HFFc6 (cell line): ENCODE measurements around the gene THAP11. TPM values are rescaled to one million over a fixed set of nuclear protein-coding genes. Genes with fewer than 3 reads are reported as not detected.

Source experiments
- DNase-seq: peaks from one replicate; pipeline ENCODE4 v3.0.0-alpha.2; 2018
- H3K27ac Mint-ChIP-seq: 2 replicates; pipeline ENCODE4 v1.8.0; 2020; ENCODE audit warnings: mild to moderate bottlenecking, mixed read lengths
- H3K27me3 Mint-ChIP-seq: 2 replicates; pipeline ENCODE4 v1.8.0; 2021; ENCODE audit warnings: mild to moderate bottlenecking, moderate library complexity, mixed read lengths; ENCODE audit not compliant: insufficient read depth
- H3K36me3 Mint-ChIP-seq: 2 replicates; pipeline ENCODE4 v1.8.0; 2021; ENCODE audit warnings: low read depth, mixed read lengths
- H3K4me1 Mint-ChIP-seq: 2 replicates; pipeline ENCODE4 v1.8.0; 2020; ENCODE audit warnings: low read depth, mixed read lengths
- H3K4me3 Mint-ChIP-seq: 2 replicates; pipeline ENCODE4 v1.8.0; 2020; ENCODE audit warnings: mild to moderate bottlenecking, moderate library complexity, mixed read lengths
- H3K9me3 Mint-ChIP-seq: 2 replicates; pipeline ENCODE4 v1.8.0; 2020; ENCODE audit warnings: mild to moderate bottlenecking, mixed read lengths
- CTCF ChIP-seq: fragments of 200-600 bp; sonication (generic); IDR thresholded peaks from 2 replicates; pipeline ENCODE4 v1.5.0; 2021; ENCODE audit warnings: antibody characterized with exemption, mild to moderate bottlenecking
- total RNA-seq, 6 experiments: library from RNA; stranded (reverse); fragmentation: NEBNext Ultra II Directional; extraction: Animal tissue kit (Norgen Biotek cat#: 25700); gene quantifications; 2 replicates in 1 of 6; 3 replicates in 5 of 6; pipeline ENCODE4 v1.2.3, GENCODE V29; 2021

The THAP11 gene
- total RNA-seq, 6 experiments from 2014 or later, result 15.1 to 18.6 (median 16.2) TPM

- no peaks in the 10 kb centered on the region for H3K9me3 Mint-ChIP-seq
- DNase-seq, result no peak
- TF ChIP-seq CTCF, result no peak
- H3K4me1 Mint-ChIP-seq, result peaks cover 24% of the 10 kb centered on the region
- H3K27ac Mint-ChIP-seq, result no peak overlapping the region
- no peak overlapping the region for H3K4me3 Mint-ChIP-seq
- H3K27me3 Mint-ChIP-seq, result peaks cover 8% of the 10 kb centered on the region
- H3K36me3 Mint-ChIP-seq, result peaks cover 25% of the 10 kb centered on the region
Measured at GRCh38 chr16:67878846-67879245, 36.7 kb downstream of the THAP11 start.

DNA sequence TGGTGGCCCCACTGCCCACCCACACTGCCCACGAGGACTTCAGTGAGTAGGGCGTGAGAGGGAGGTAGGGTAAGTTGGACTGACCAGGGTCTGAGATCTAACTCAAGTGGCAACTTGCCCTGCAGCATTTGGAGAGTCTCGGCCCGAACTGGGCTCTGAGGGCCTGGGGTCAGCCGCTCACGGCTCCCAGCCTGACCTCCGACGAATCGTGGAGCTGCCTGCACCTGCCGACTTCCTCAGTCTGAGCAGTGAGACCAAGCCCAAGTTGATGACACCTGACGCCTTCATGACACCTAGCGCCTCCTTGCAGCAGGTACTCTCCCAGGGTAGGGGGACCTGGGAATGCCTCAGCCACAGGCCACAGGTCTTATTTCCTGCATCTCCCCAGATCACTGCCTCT lies 37.3 kb downstream of the THAP11 start:
- no peak overlapping the region for H3K27ac Mint-ChIP-seq
- no peak overlapping the region for H3K4me3 Mint-ChIP-seq
- H3K9me3 Mint-ChIP-seq, result no peaks in the 10 kb centered on the region
- H3K4me1 Mint-ChIP-seq, result peaks cover 21% of the 10 kb centered on the region
- TF ChIP-seq CTCF, result no peak
- H3K27me3 Mint-ChIP-seq, result peaks cover 8% of the 10 kb centered on the region
- DNase-seq, result no peak
- H3K36me3 Mint-ChIP-seq, result peaks cover 27% of the 10 kb centered on the region

DNA sequence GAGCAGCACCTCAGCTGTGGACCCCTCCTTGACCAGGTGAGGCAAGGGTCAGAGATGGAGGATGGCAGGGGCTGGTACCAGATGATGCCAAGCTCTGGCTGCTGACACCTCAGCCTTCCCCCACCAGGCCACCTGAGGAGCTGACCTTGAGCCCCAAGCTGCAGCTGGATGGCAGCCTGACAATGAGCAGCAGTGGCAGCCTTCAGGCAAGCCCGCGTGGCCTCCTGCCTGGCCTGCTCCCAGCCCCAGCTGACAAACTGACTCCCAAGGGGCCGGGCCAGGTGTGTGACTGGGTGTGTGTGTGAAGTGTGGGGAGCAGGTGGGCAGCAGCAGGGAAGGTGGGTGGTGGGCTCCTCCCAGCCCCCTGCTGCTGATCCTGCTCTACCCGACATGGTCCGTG lies 37.8 kb downstream of the THAP11 start:
- H3K36me3 Mint-ChIP-seq, result peaks cover 30% of the 10 kb centered on the region
- H3K27me3 Mint-ChIP-seq, result peaks cover 12% of the 10 kb centered on the region
- DNase-seq, result no peak

DNA sequence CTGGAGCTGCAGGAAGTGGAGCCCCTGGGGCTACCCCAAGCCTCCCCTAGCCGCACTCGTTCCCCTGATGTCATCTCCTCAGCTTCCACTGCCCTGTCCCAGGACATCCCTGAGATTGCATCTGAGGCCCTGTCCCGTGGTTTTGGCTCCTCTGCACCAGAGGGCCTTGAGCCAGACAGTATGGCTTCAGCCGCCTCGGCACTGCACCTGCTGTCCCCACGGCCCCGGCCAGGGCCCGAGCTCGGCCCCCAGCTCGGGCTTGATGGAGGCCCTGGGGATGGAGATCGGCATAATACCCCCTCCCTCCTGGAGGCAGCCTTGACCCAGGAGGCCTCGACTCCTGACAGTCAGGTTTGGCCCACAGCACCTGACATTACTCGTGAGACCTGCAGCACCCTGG lies 38.5 kb downstream of the THAP11 start:
- Mint-ChIP-seq H3K9me3 (no peaks in the 10 kb centered on the region), H3K36me3 (peaks cover 30% of the 10 kb centered on the region), H3K4me1 (peaks cover 17% of the 10 kb centered on the region), H3K27ac (no peak overlapping the region), H3K27me3 (peaks cover 12% of the 10 kb centered on the region), H3K4me3 (no peak overlapping the region)
- DNase-seq, result no peak
- no peak for TF ChIP-seq CTCF

More for the DNA sequence above, 37.8 kb downstream of the THAP11 start:
- no peak for TF ChIP-seq CTCF
- H3K9me3 Mint-ChIP-seq, result no peaks in the 10 kb centered on the region
- H3K4me1 Mint-ChIP-seq, result peaks cover 21% of the 10 kb centered on the region
- H3K27ac Mint-ChIP-seq, result no peak overlapping the region
- no peak overlapping the region for H3K4me3 Mint-ChIP-seq

GRCh38 chr16:67881621-67882161 lies 39.6 kb downstream of the THAP11 start:
- Mint-ChIP-seq H3K36me3 (peaks cover 34% of the 10 kb centered on the region), H3K27ac (no peak overlapping the region), H3K4me3 (no peak overlapping the region), H3K27me3 (peaks cover 12% of the 10 kb centered on the region), H3K9me3 (no peaks in the 10 kb centered on the region), H3K4me1 (peaks cover 16% of the 10 kb centered on the region)
- TF ChIP-seq CTCF, result no peak
- DNase-seq, result no peak
